ENCODE measurements around the gene MRPL46.

Gene MRPL46

GRCh38 chr15:88467935-88468528 is 844 bp upstream of the MRPL46 start:
- Histone ChIP-seq H3K27me3 (ENCODE audit: control insufficient read depth, insufficient read depth, low read length, poor library complexity, severe bottlenecking) (no peaks in the 10 kb centered on the region), H3K36me3 (ENCODE audit: control insufficient read depth, insufficient read depth, low read length) (peaks cover 17% of the 10 kb centered on the region), H3K4me1 (ENCODE audit: control insufficient read depth, insufficient read depth, low read length) (no peaks in the 10 kb centered on the region), H3K9me3 (ENCODE audit: control insufficient read depth, low read length) (no peaks in the 10 kb centered on the region), H3K27ac (ENCODE audit: insufficient read depth, low read depth, low read length, poor library complexity, severe bottlenecking) (peak overlapping the region; percentile 82), H3K4me3 (ENCODE audit: insufficient read depth, low read depth, low read length) (peak overlapping the region; percentile 93)
- 4 to 6% methylated on average over 17 of the region's 17 CpGs for WGBS, 2 experiments

GRCh38 chr15:88465633-88466224 is 1.5 kb downstream of the MRPL46 start:
- Histone ChIP-seq H3K4me3 (ENCODE audit: insufficient read depth, low read depth, low read length) (no peak overlapping the region), H3K9me3 (ENCODE audit: control insufficient read depth, low read length) (no peaks in the 10 kb centered on the region), H3K4me1 (ENCODE audit: control insufficient read depth, insufficient read depth, low read length) (no peaks in the 10 kb centered on the region), H3K27me3 (ENCODE audit: control insufficient read depth, insufficient read depth, low read length, poor library complexity, severe bottlenecking) (no peaks in the 10 kb centered on the region), H3K27ac (ENCODE audit: insufficient read depth, low read depth, low read length, poor library complexity, severe bottlenecking) (no peak overlapping the region), H3K36me3 (ENCODE audit: control insufficient read depth, insufficient read depth, low read length) (peaks cover 18% of the 10 kb centered on the region)
- 93 to 97% methylated on average over 4 of the region's 4 CpGs for WGBS, 2 experiments

- Histone ChIP-seq H3K9me3 (ENCODE audit: control insufficient read depth, low read length) (no peaks in the 10 kb centered on the region), H3K4me1 (ENCODE audit: control insufficient read depth, insufficient read depth, low read length) (no peaks in the 10 kb centered on the region), H3K27me3 (ENCODE audit: control insufficient read depth, insufficient read depth, low read length, poor library complexity, severe bottlenecking) (no peaks in the 10 kb centered on the region), H3K36me3 (ENCODE audit: control insufficient read depth, insufficient read depth, low read length) (peaks cover 30% of the 10 kb centered on the region), H3K4me3 (ENCODE audit: insufficient read depth, low read depth, low read length) (no peak overlapping the region), H3K27ac (ENCODE audit: insufficient read depth, low read depth, low read length, poor library complexity, severe bottlenecking) (no peak overlapping the region)
- WGBS, 2 experiments: 75 to 99% methylated on average over 2 of the region's 2 CpGs
These were observed 3.2 kb downstream of the MRPL46 start for GRCh38 chr15:88463870-88464532.

- Histone ChIP-seq H3K4me3 (ENCODE audit: insufficient read depth, low read depth, low read length) (no peak overlapping the region), H3K4me1 (ENCODE audit: control insufficient read depth, insufficient read depth, low read length) (no peaks in the 10 kb centered on the region), H3K27me3 (ENCODE audit: control insufficient read depth, insufficient read depth, low read length, poor library complexity, severe bottlenecking) (no peaks in the 10 kb centered on the region), H3K27ac (ENCODE audit: insufficient read depth, low read depth, low read length, poor library complexity, severe bottlenecking) (no peak overlapping the region), H3K36me3 (ENCODE audit: control insufficient read depth, insufficient read depth, low read length) (peaks cover 12% of the 10 kb centered on the region), H3K9me3 (ENCODE audit: control insufficient read depth, low read length) (no peaks in the 10 kb centered on the region)
- 97 to 98% methylated on average over 2 of the region's 3 CpGs for whole genome bisulfite sequencing, 2 experiments
These were observed 10.5 kb downstream of the MRPL46 start for GRCh38 chr15:88456733-88457132.

- Histone ChIP-seq H3K27me3 (ENCODE audit: control insufficient read depth, insufficient read depth, low read length, poor library complexity, severe bottlenecking) (peaks cover under 1% of the 10 kb centered on the region), H3K4me3 (ENCODE audit: insufficient read depth, low read depth, low read length) (no peak overlapping the region), H3K27ac (ENCODE audit: insufficient read depth, low read depth, low read length, poor library complexity, severe bottlenecking) (no peak overlapping the region), H3K9me3 (ENCODE audit: control insufficient read depth, low read length) (no peaks in the 10 kb centered on the region), H3K36me3 (ENCODE audit: control insufficient read depth, insufficient read depth, low read length) (peaks cover 9% of the 10 kb centered on the region), H3K4me1 (ENCODE audit: control insufficient read depth, insufficient read depth, low read length) (no peaks in the 10 kb centered on the region)
- 40 to 45% methylated on average over 9 of the region's 9 CpGs for WGBS, 2 experiments
These were observed 12.0 kb downstream of the MRPL46 start for GRCh38 chr15:88454867-88455810.

- 94 to 97% methylated on average over 1 of the region's 1 CpG for WGBS, 2 experiments
- Histone ChIP-seq H3K36me3 (ENCODE audit: control insufficient read depth, insufficient read depth, low read length) (peaks cover under 1% of the 10 kb centered on the region), H3K27ac (ENCODE audit: insufficient read depth, low read depth, low read length, poor library complexity, severe bottlenecking) (no peak overlapping the region), H3K9me3 (ENCODE audit: control insufficient read depth, low read length) (no peaks in the 10 kb centered on the region), H3K4me3 (ENCODE audit: insufficient read depth, low read depth, low read length) (no peak overlapping the region), H3K27me3 (ENCODE audit: control insufficient read depth, insufficient read depth, low read length, poor library complexity, severe bottlenecking) (peaks cover 8% of the 10 kb centered on the region), H3K4me1 (ENCODE audit: control insufficient read depth, insufficient read depth, low read length) (no peaks in the 10 kb centered on the region)
These were observed 13.0 kb downstream of the MRPL46 start for GRCh38 chr15:88454236-88454635.

- Histone ChIP-seq H3K4me3 (ENCODE audit: insufficient read depth, low read depth, low read length) (no peak overlapping the region), H3K36me3 (ENCODE audit: control insufficient read depth, insufficient read depth, low read length) (no peaks in the 10 kb centered on the region), H3K9me3 (ENCODE audit: control insufficient read depth, low read length) (no peaks in the 10 kb centered on the region), H3K4me1 (ENCODE audit: control insufficient read depth, insufficient read depth, low read length) (no peaks in the 10 kb centered on the region), H3K27me3 (ENCODE audit: control insufficient read depth, insufficient read depth, low read length, poor library complexity, severe bottlenecking) (peaks cover 8% of the 10 kb centered on the region), H3K27ac (ENCODE audit: insufficient read depth, low read depth, low read length, poor library complexity, severe bottlenecking) (no peak overlapping the region)
- 70 to 75% methylated on average over 1 of the region's 1 CpG for WGBS, 2 experiments
These were observed 13.5 kb downstream of the MRPL46 start for GRCh38 chr15:88453651-88454050.

GRCh38 chr15:88450125-88450798 is 16.9 kb downstream of the MRPL46 start:
- no peaks in the 10 kb centered on the region for H3K4me1 ChIP-seq (ENCODE audit: control insufficient read depth, insufficient read depth, low read length)
- peaks cover 8% of the 10 kb centered on the region for H3K27me3 ChIP-seq (ENCODE audit: control insufficient read depth, insufficient read depth, low read length, poor library complexity, severe bottlenecking)
- WGBS, 2 experiments: 4 to 6% methylated on average over 12 of the region's 12 CpGs
- no peaks in the 10 kb centered on the region for H3K9me3 ChIP-seq (ENCODE audit: control insufficient read depth, low read length)
- no peaks in the 10 kb centered on the region for H3K36me3 ChIP-seq (ENCODE audit: control insufficient read depth, insufficient read depth, low read length)
- H3K27ac ChIP-seq (ENCODE audit: insufficient read depth, low read depth, low read length, poor library complexity, severe bottlenecking): no peak overlapping the region
- no peak overlapping the region for H3K4me3 ChIP-seq (ENCODE audit: insufficient read depth, low read depth, low read length)

- Histone ChIP-seq H3K36me3 (ENCODE audit: control insufficient read depth, insufficient read depth, low read length) (no peaks in the 10 kb centered on the region), H3K27me3 (ENCODE audit: control insufficient read depth, insufficient read depth, low read length, poor library complexity, severe bottlenecking) (peaks cover 8% of the 10 kb centered on the region), H3K27ac (ENCODE audit: insufficient read depth, low read depth, low read length, poor library complexity, severe bottlenecking) (no peak overlapping the region), H3K4me1 (ENCODE audit: control insufficient read depth, insufficient read depth, low read length) (no peaks in the 10 kb centered on the region), H3K9me3 (ENCODE audit: control insufficient read depth, low read length) (no peaks in the 10 kb centered on the region), H3K4me3 (ENCODE audit: insufficient read depth, low read depth, low read length) (no peak overlapping the region)
- WGBS, 2 experiments: 89 to 91% methylated on average over 8 of the region's 8 CpGs
These were observed 17.6 kb downstream of the MRPL46 start for GRCh38 chr15:88449581-88449980.

Measured in ectodermal cell (in vitro differentiated cells).